HG03457 (cell line): ENCODE measurements around the gene RHCG.

Experiments
- ATAC-seq: cut with Tn5 transposase; IDR thresholded peaks from one replicate; pipeline ENCODE4 v1.9.1; 2021; ENCODE audit warnings: moderate number of reproducible peaks; ENCODE audit not compliant: unreplicated experiment

The RHCG gene

DNA sequence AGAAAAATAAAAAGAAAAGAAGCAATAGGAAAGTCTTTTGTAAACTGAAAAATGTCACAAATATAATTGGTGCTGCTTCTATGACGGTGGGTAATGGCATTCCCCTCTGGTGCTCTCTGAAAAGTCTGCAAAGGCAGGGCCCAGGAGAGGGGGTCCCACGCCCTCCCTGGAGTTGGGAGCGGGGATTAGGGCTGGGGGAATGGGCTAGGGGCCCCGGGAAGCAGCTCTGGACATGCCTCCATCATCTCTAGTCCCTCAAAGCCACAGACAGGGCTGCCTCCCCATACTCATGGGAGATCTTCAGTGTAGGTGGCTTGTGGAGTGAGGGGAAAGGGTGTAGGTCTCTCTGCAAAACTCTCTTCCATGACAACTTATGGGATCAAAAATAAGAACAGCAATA, 7.8 kb upstream of the RHCG start:
- ATAC-seq, result no peak

DNA sequence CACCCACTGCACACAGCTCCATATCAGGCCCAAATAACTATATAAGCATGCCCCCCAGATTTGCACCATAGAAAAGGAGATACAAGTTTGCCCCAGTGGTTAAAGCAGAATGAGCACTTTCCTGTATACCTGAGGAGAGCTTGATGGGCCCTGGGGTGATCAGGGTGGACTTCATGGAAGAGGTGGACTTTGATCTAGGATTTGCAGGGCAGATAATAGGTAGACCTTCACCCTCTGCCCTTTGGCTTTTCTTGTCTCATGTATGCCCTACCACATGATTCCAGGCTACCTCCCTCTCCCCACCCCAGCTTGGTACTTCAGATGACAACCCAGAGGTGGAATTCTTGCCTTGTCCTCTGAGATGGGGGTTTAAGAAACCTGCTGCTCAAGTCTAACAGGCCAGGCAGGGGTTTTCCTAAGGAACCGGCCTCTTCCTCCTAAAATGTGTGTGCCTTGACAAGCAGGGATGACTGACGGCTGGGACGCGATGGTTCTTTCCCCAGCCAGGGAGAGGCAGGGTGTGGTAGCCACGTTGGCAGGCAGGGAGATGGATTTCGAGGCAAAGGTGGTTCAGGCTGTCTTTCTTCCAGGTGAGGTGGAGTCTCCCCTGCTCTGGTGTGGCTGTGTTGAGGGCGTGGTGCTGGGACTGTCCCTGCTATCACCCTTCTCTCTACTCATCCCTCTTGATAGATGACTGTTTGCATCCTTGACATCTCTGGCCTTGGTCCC, 6.6 kb upstream of the RHCG start:
- ATAC-seq, result no peak

DNA sequence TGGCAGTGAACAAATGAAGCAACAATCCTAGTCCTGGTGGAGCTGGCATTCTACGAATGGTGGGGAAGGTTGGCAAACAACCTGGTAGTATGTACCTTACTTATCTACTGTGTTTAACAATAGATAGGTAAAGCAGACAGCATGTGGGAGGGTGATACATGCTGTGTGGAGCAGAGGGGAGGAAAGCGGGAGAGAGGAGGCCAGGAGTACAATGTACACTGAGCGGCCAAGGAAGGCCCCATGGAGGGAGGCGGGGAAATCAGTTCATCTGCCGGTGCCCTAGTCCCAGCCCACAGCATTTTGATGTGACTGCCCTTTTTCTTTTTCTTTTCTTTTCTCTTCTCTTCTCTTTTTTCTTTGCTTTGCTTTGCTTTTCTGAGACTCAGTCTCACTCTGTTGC, 5.3 kb upstream of the RHCG start:
- ATAC-seq, result no peak

GRCh38 chr15:89500397-89501270, 4.3 kb upstream of the RHCG start:
- ATAC-seq, result no peak

DNA sequence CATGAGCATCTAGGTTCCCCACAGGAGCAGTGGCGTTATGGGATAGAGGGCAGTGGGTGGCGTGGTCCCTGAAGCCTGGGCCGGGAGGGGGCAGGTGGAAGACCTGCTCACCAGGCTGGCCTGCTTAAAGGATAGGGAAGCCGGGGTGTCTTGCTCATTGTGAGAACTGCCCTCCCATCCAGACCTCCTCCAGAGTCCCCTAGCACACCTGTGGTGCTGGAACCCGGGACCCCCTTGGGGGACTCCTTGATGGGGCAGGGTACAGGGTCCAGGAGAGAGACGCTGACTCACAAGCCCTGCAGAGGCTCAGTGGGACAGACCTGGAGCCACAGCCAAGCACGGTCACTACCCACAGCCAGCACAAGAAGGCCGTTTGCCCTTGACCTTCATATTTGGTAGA, 2.8 kb upstream of the RHCG start:
- no peak for ATAC-seq

- ATAC-seq, result no peak
These were observed 2.2 kb upstream of the RHCG start for GRCh38 chr15:89498574-89498906.

- no peak for ATAC-seq
These were observed 848 bp upstream of the RHCG start for GRCh38 chr15:89497231-89497630.

- ATAC-seq, result no peak
These were observed 691 bp downstream of the RHCG start for GRCh38 chr15:89495638-89496145.

DNA sequence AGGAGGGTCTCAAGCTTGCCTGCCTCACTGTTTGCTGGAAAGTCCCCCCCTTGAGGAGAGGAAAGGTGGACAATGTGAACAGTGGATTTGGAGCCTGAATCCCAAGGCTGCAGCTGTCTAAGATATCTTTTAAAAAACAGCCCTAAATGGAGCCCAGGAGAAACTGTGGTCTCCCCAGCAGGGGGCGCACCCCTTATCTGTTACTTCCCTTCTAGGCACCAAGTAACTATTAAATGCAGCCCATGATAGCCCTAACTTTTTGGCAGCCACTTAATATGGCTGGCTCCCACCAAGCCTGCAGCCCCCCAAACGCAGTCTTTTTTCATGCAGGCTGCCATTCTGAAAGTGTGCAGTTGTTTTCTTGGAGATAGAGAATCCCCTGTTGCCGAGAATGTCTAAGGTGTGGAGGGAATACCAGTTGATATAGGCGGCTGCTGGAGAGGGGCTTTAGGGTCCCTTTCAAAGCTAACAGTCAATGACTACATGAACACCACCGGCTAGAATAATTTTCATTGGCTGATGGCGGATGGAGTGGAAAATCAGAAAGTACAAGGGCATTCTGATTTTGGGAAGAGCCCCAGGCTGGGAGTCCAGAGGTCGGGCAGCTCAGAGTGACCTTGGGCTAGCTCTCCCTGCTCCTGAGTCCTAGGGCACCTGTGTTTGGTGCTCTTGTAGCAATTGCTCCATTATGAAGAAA, 1.3 kb downstream of the RHCG start:
- ATAC-seq, result no peak

DNA sequence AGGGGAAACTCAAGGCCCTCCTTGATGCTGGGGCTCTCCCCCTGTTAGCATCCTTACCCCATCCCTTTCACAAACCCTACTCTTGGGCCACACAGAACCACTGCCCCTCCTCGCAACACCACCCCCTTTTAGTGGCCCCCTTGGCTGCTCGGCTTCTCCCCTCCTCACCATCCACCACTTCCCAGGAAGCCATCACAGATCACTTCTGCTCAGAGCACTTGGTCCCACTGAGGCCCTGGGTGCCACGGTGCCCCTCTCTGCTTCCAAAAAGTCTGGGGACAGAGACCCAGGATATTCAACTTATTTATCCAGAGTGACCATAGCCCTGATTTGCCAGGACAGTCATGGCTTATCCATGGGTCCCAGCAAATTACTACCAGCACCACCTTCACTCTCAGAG, 2.4 kb downstream of the RHCG start:
- no peak for ATAC-seq

DNA sequence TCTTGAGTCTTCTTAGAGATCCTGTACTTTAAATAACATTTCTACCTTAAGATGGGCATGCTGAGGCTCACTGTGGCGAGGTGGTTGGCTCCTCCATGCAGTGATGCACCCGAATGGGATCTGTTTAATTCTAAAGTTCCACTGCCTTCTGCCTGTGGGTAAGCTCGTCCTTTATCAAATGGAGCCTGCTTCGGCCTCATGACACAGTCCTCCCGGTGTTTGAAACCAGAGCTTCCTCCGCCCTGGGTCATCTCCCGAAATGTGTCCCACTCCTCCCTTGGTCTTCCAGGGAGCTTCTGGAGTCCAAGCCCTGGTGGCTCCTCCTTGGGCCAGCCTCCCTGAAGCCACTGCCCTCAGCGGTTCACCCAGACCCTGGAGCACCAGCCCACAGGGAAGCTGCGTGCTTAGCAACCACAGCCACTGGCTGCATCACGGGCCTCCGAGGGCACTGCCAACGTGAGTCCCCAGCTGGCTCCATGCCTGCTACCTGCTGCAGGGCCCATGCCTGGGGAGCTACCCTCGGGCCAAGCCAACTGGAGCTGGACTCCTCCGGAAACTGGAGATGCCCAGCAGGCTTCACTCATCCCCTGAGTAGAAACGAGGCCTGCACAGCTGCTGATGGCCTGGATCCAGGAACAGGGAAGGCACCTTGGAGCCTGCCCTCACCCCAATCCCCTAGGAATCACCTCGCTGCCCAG, 3.3 kb downstream of the RHCG start:
- no peak for ATAC-seq

DNA sequence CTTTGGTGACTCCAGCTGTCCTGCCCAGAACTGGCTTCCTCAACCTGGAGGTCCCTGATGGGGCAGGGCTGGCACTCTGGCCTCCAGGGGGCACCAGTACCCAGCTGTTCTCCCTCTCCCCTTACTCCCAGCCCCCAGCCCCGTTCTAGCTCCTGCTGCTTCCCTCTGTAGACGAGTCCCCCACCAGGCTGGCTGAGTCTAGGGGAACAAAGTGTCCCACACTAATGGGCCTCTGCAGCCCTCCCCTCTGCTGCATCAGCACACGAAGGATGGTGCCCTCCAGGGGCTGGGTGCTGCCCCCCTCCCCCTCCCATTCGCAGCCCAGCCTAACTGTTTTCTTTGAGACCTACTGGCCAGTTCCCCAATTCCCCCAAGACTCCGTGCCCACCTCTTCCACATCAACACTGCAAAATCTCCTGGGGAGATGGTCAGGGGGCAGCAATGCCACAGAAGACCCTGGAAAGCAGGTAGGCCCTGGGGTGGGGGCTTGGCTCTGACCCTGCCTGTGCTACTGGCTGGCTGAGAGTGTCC, 4.2 kb downstream of the RHCG start:
- no peak for ATAC-seq

GRCh38 chr15:89490814-89491315, 5.5 kb downstream of the RHCG start:
- ATAC-seq, result no peak

- no peak for ATAC-seq
These were observed 6.1 kb downstream of the RHCG start for GRCh38 chr15:89490081-89490813.

- no peak for ATAC-seq
These were observed 7.0 kb downstream of the RHCG start for GRCh38 chr15:89489376-89489775.

GRCh38 chr15:89487791-89488190, 8.6 kb downstream of the RHCG start:
- no peak for ATAC-seq

DNA sequence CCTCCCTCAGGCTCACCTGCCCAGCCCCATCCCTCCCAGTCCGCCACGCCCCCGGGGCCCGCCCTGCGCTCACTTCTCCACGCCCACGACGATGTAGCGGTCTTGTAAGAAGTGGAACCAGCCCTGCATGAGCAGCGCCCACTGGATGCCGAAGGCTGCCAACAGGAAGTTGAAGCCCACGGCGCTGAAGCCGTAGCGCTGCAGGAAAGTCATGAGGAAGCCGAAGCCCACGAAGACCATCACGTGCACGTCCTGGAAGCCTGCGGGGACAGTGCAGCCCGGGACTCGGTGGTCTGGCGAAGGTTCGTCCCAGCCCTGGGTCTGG, 9.7 kb downstream of the RHCG start:
- ATAC-seq, result no peak

DNA sequence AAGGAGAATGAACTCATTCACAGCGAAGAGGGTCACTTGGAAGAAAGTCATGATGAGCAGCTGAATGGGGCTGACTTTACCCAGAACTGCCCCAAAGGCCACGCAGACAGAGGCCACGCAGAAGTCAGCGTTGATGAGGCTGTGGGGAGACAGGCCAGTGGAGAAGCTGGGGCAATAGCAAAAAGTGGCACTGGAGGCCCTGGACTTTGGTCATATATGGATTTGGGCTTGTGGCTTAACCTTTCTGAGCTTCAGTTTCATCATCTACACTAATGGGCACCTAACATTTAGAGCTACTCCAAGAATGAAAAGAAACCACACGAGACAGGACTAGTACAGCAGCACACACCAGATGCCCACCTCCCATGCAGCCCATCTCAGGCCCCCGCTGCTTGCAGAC, 13.3 kb downstream of the RHCG start:
- no peak for ATAC-seq

- no peak for ATAC-seq
These were observed 14.2 kb downstream of the RHCG start for GRCh38 chr15:89482139-89482538.

GRCh38 chr15:89480505-89480904, 15.9 kb downstream of the RHCG start:
- ATAC-seq, result no peak
